Glutamatergic neuron (in vitro differentiated cells): ENCODE data around the gene TDRD9. TPM values are rescaled to one million over a fixed set of nuclear protein-coding genes. Genes with fewer than 3 reads are reported as not detected.

Experiments
- DNase-seq: peaks from one replicate; pipeline ENCODE4 v3.0.0; 2022
- H3K27ac Mint-ChIP-seq: one replicate; pipeline ENCODE4 v1.8.0; 2020; ENCODE audit warnings: mild to moderate bottlenecking, mixed read lengths, inconsistent platforms; ENCODE audit not compliant: unreplicated experiment
- H3K27me3 Mint-ChIP-seq: one replicate; pipeline ENCODE4 v1.8.0; 2020; ENCODE audit warnings: mild to moderate bottlenecking, moderate library complexity, mixed read lengths, inconsistent platforms; ENCODE audit not compliant: unreplicated experiment
- H3K36me3 Mint-ChIP-seq: one replicate; pipeline ENCODE4 v1.8.0; 2020; ENCODE audit warnings: mild to moderate bottlenecking, mixed read lengths, inconsistent platforms; ENCODE audit not compliant: unreplicated experiment
- H3K4me1 Mint-ChIP-seq: one replicate; pipeline ENCODE4 v1.8.0; 2020; ENCODE audit warnings: mild to moderate bottlenecking, low read depth, mixed read lengths, inconsistent platforms; ENCODE audit not compliant: unreplicated experiment
- H3K4me3 Mint-ChIP-seq: one replicate; pipeline ENCODE4 v1.8.0; 2020; ENCODE audit warnings: mild to moderate bottlenecking, mixed read lengths, inconsistent platforms; ENCODE audit not compliant: unreplicated experiment
- H3K9me3 Mint-ChIP-seq: one replicate; pipeline ENCODE4 v1.8.0; 2020; ENCODE audit warnings: mild to moderate bottlenecking, moderate library complexity, mixed read lengths, inconsistent platforms; ENCODE audit not compliant: unreplicated experiment
- total RNA-seq: library from RNA; stranded (reverse); fragmentation: NEBNext Ultra II Directional; extraction: Animal tissue kit (Norgen Biotek cat#: 25700); gene quantifications from one replicate; pipeline ENCODE4 v1.2.1, GENCODE V29; 2021; ENCODE audit not compliant: unreplicated experiment
- TF ChIP-seq, protein P1 (sequence below): fragments of 200-600 bp; sonication (generic); IDR thresholded peaks from one replicate; pipeline ENCODE4 v1.5.0; 2021; ENCODE audit not compliant: partially characterized antibody, unreplicated experiment

The TDRD9 gene
- total RNA-seq, 1 donor from 2014 or later = not detected

DNA sequence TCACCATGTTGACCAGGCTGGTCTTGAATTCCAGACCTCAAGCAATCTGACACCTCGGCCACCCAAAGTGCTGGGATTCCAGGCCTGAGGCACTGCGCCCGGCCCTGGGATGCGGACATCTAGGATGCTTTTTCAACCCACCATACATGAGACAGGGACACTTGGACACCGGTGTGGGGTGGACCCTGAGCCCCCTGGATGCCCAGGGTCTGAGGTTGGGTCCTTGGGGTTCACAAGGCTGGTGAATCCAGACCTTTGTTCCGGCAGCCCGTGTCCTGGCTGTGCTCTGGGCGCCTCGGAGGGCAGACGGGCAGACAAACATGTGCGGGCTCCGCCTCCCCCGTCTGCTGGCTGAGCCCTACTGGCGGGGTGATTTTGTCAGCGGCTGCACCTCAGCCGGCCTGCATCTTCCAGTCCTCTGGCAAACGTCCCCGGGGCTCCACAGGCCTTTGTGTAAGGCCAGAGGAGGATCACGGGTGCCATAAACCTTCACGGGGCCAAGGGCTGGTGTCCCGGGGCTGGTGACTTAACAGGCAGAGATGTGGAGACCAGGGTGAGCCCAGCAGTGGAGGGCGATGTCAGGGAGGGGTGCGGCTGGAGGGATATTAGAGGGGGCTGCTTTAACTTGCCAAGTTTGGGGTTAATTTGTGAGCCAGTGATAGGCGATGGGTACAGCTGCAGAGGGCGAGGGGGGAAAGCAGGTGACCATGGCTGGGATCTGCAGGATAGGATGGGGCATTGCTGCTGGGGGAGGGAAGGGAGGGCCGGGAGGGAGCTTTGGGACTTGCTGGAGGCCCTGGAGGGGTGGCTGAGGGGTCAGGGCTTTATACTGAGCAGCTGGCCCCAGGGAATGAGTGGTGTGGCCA, 163.0 kb downstream of the TDRD9 start:
- Mint-ChIP-seq H3K36me3 (no peaks in the 10 kb centered on the region), H3K27ac (no peak overlapping the region), H3K4me1 (no peaks in the 10 kb centered on the region), H3K27me3 (peaks cover 7% of the 10 kb centered on the region), H3K9me3 (no peaks in the 10 kb centered on the region), H3K4me3 (no peak overlapping the region)
- TF ChIP-seq, protein P1, sequence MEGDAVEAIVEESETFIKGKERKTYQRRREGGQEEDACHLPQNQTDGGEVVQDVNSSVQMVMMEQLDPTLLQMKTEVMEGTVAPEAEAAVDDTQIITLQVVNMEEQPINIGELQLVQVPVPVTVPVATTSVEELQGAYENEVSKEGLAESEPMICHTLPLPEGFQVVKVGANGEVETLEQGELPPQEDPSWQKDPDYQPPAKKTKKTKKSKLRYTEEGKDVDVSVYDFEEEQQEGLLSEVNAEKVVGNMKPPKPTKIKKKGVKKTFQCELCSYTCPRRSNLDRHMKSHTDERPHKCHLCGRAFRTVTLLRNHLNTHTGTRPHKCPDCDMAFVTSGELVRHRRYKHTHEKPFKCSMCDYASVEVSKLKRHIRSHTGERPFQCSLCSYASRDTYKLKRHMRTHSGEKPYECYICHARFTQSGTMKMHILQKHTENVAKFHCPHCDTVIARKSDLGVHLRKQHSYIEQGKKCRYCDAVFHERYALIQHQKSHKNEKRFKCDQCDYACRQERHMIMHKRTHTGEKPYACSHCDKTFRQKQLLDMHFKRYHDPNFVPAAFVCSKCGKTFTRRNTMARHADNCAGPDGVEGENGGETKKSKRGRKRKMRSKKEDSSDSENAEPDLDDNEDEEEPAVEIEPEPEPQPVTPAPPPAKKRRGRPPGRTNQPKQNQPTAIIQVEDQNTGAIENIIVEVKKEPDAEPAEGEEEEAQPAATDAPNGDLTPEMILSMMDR = no peak
- peak; percentile 22 for DNase-seq

DNA sequence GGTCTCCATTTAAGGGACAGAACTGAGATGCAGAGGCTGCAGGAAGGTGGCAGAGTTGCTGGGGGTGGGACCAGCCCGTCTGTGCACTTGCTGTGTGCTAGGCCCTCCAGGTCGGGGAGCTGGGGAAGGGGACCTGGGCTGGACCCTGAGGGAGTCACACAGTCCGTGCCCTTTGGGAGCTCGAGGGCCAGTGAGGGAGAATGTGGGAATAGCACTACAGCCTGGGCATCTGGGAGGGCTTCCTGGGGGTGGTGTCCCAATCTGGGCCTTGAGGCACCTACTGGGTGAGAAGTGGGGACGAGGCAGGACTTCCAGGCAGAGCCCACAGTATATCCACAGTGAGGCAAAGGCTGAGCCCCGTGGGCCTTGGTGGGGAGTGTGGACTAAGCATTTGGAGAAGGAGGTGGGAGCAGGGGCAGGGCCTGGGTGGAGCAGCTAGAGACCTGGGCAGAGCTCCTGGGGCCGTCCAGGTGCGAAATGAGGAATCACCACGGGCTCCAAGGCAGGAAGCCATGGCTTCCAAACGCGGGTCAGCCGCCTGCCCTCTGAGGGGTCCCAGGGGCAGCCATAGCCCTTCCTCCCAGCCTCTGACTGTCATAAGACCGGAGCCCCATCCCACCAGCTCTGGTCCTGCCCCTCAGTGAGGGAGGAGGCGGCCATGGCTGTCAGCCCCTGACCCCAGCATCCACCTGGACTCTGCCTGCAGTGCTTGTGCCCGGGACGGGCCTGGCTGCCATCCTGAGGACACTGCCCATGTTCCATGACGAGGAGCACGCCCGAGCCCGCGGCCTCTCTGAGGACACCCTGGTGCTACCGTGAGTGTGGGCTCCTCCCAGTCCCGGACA, 163.9 kb downstream of the TDRD9 start:
- Mint-ChIP-seq H3K27ac (no peak overlapping the region), H3K9me3 (no peaks in the 10 kb centered on the region), H3K36me3 (no peaks in the 10 kb centered on the region), H3K4me3 (no peak overlapping the region), H3K4me1 (no peaks in the 10 kb centered on the region), H3K27me3 (peaks cover 4% of the 10 kb centered on the region)
- no peak for DNase-seq
- TF ChIP-seq, protein P1 = no peak

DNA sequence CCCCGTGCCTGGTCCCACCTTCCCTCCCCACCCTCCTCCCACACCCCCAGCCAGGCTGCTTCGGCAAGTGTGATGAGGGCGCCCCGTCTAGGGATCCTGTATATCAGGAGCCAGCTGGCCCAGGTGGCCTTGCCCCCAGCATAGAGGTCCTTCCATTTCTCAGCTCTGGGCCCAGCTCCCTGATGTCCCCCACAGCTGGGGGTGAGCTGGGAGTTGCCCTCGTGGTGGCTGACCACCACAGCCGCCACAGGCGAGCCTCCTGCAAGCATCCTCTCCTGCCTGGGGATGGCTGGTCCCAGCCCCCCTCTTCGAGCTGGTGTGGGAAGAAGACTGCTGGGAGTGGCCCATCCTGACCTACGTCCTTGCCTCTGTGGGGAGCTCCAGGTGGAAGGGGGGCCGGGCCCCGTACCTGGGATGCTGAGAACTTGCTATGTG, 164.7 kb downstream of the TDRD9 start:
- Mint-ChIP-seq H3K27me3 (peaks cover 4% of the 10 kb centered on the region), H3K9me3 (no peaks in the 10 kb centered on the region), H3K4me3 (no peak overlapping the region), H3K4me1 (no peaks in the 10 kb centered on the region), H3K36me3 (no peaks in the 10 kb centered on the region), H3K27ac (no peak overlapping the region)
- DNase-seq = no peak
- TF ChIP-seq, protein P1 = no peak

DNA sequence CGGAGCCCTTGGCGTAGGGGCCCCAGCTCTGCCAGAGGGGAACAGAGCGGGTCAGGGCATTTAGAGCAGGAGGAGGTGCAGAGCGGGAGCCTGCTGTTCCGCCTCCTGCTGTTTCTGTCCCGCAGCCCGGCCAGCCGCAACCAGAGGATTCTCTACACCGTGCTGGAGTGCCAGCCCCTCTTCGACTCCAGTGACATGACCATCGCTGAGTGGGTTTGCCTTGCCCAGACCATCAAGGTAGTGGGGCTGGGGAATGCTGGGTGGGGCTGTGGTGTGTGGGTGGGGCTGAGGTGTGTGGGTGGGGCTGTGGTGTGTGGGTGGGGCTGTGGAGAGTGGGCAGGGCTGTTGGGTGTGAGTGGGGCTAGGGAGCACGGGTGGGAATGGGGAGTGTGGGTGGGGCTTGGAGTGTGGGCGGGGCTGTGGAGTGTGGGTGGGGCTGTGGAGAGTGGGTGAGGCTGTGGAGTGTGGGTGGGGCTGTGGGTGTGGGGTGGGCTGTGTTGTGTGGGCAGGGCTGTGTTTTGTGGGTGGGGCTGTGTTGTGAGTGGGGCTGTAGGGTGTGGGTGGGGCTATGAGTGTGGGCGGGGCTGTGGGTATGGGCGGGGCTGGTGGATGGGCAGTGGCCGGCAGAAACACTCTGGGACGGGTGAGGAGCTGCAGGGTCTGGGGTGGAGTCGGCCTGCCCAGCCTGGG, 165.3 kb downstream of the TDRD9 start:
- Mint-ChIP-seq H3K36me3 (no peaks in the 10 kb centered on the region), H3K9me3 (no peaks in the 10 kb centered on the region), H3K27me3 (peaks cover 4% of the 10 kb centered on the region), H3K4me1 (no peaks in the 10 kb centered on the region), H3K27ac (no peak overlapping the region), H3K4me3 (no peak overlapping the region)
- DNase-seq = peak; percentile 24
- TF ChIP-seq, protein P1 = no peak
